ENCODE results near the gene MSANTD7. TPM values are rescaled to one million over a fixed set of nuclear protein-coding genes. Genes with fewer than 3 reads are reported as not detected.

MSANTD7 gene
- total RNA-seq, 1 donor from 2014 or later = 6.7 TPM

- DNase-seq (no peak), ATAC-seq (no peak)
- H3K27me3 ChIP-seq = no peaks in the 10 kb centered on the region
- H3K27ac ChIP-seq = no peak overlapping the region
- peaks cover 7% of the 10 kb centered on the region for H3K4me1 ChIP-seq
- H3K36me3 ChIP-seq = no peaks in the 10 kb centered on the region
- no peaks in the 10 kb centered on the region for H3K9me3 ChIP-seq
- no peak for TF ChIP-seq CTCF (IDR thresholded peaks at IDR 0.05)
- intact Hi-C loops (cut with DNase I) = no loop called here
- H3K4me3 ChIP-seq = no peak overlapping the region
Observed at GRCh38 chr10:14833106-14833505, 5.0 kb upstream of the MSANTD7 start.

DNA sequence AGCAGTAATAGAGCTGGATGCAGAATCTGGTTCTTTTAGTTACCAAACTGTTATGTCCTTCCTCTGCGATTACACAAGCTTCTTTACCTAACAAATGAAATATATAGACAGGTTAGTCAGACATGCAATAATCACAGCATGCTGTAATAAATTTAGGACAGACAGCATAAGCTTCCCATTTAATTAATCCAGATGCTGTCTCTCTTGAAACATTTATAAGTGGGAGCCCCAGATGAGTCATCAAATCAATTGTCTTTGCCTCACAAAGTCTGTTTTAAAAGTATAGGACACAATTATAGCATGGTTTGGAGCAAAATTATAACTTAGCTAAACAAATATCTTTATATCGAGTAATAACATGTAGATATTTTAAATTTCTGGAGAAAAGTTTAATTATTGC, 1.9 kb upstream of the MSANTD7 start:
- no peaks in the 10 kb centered on the region for H3K27me3 ChIP-seq
- H3K4me1 ChIP-seq = peaks cover 16% of the 10 kb centered on the region
- H3K4me3 ChIP-seq = no peak overlapping the region
- ATAC-seq (no peak), DNase-seq (no peak)
- H3K36me3 ChIP-seq = peaks cover 7% of the 10 kb centered on the region
- no peak for TF ChIP-seq CTCF (IDR thresholded peaks at IDR 0.05)
- H3K9me3 ChIP-seq = no peaks in the 10 kb centered on the region
- intact Hi-C loops (cut with DNase I) = no loop called here
- no peak overlapping the region for H3K27ac ChIP-seq

- intact Hi-C loops (cut with DNase I) = no loop called here
- no peak for TF ChIP-seq CTCF (IDR thresholded peaks at IDR 0.05)
- no peak for DNase-seq
- H3K4me3 ChIP-seq = peak overlapping the region; percentile 97
- H3K4me1 ChIP-seq = peaks cover 16% of the 10 kb centered on the region
- ATAC-seq = no peak
- H3K9me3 ChIP-seq = no peaks in the 10 kb centered on the region
- H3K27ac ChIP-seq = peak overlapping the region; percentile 97
- H3K36me3 ChIP-seq = peaks cover 16% of the 10 kb centered on the region
- no peaks in the 10 kb centered on the region for H3K27me3 ChIP-seq
Observed at GRCh38 chr10:14837003-14837756, 926 bp upstream of the MSANTD7 start.

- peak; percentile 71 for DNase-seq
- no peak for TF ChIP-seq CTCF (IDR thresholded peaks at IDR 0.05)
- peak; percentile 6 for ATAC-seq
- Histone ChIP-seq H3K27ac (peak overlapping the region; percentile 97), H3K4me3 (peak overlapping the region; percentile 97), H3K36me3 (peaks cover 32% of the 10 kb centered on the region), H3K4me1 (peaks cover 16% of the 10 kb centered on the region), H3K27me3 (no peaks in the 10 kb centered on the region), H3K9me3 (no peaks in the 10 kb centered on the region)
- intact Hi-C loops (cut with DNase I) = no loop called here
Observed at GRCh38 chr10:14838582-14839304, 637 bp downstream of the MSANTD7 start.

GRCh38 chr10:14839305-14839695, 1.2 kb downstream of the MSANTD7 start:
- H3K4me3 ChIP-seq = peak overlapping the region; percentile 97
- H3K4me1 ChIP-seq = peaks cover 16% of the 10 kb centered on the region
- ATAC-seq (no peak), DNase-seq (no peak)
- peaks cover 37% of the 10 kb centered on the region for H3K36me3 ChIP-seq
- no peak for TF ChIP-seq CTCF (IDR thresholded peaks at IDR 0.05)
- peak overlapping the region; percentile 97 for H3K27ac ChIP-seq
- intact Hi-C loops (cut with DNase I) = no loop called here
- H3K9me3 ChIP-seq = no peaks in the 10 kb centered on the region
- H3K27me3 ChIP-seq = no peaks in the 10 kb centered on the region
